ENCODE results near the gene ZNF334.

ZNF334 gene

DNA sequence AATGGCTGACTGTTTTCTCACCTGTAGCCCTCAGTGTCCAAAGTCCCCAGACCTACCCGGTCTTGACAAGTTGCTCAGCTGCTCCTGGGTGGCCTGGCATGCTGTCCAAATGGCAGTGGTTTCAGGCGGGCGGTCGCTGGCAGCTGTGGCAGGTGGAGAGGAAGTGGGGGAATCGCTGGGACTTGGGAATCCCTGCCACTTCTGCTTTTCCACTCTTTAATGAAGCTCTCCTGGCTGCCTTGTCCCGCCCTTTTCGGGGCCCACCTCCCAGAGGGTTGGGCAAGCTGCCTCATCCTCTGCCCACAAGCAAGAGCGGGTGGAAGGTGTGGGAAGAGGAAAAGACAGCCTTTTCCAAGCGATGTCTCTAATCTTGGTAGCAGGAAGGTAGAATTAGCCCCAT, 37.1 kb upstream of the ZNF334 start, which contains the start of gene OCSTAMP:
TSS of gene OCSTAMP (minus strand) at position 194 of the 400 bp plus-strand sequence. CDS start at position 100, 94 bp downstream.
- TF ChIP-seq, protein P1, sequence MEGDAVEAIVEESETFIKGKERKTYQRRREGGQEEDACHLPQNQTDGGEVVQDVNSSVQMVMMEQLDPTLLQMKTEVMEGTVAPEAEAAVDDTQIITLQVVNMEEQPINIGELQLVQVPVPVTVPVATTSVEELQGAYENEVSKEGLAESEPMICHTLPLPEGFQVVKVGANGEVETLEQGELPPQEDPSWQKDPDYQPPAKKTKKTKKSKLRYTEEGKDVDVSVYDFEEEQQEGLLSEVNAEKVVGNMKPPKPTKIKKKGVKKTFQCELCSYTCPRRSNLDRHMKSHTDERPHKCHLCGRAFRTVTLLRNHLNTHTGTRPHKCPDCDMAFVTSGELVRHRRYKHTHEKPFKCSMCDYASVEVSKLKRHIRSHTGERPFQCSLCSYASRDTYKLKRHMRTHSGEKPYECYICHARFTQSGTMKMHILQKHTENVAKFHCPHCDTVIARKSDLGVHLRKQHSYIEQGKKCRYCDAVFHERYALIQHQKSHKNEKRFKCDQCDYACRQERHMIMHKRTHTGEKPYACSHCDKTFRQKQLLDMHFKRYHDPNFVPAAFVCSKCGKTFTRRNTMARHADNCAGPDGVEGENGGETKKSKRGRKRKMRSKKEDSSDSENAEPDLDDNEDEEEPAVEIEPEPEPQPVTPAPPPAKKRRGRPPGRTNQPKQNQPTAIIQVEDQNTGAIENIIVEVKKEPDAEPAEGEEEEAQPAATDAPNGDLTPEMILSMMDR (IDR thresholded peaks at IDR 0.05; ENCODE audit: control insufficient read depth, insufficient read depth, low read depth, low read length, missing control alignments): no peak
- no peak for DNase-seq (ENCODE audit: low read depth)
- H3K4me3 ChIP-seq (ENCODE audit: control insufficient read depth, low read depth, low read length): no peak within 1 kb of the TSS

DNA sequence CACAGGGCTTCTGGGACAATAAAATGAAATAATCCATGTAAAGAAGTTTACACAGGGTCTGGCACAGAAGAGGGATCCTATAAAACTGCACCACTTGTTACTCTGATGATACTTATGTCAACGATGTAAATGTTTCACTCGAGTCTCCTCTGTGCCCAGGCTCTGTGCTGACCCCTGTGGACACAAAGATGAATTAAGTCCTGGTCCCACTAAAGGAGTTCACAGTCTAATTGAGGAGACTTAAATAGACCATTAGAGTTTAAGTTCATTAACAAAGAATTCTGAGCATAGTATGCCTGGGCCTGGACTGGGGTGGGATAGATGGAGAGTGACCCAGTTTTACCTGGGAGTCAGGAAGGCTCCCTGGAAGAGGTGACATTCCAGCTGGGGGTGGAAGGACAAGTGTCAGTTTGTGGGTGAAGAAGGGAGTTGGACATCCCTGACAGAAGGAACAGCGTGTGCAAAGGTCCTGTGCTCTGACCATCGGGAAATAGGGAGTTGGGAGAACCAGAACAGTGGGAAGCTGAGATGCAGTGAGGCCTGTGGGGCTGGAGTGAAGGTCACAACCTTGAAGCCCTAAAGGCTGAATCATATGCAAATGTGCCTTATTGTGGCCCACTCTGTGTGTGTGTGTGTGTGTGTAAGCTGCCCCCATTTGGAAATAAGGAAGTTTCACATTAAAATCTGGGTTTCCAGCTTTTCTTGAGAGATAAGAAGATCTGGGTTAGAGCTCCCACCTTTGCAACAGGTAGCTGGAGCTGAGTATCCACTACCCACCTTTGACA, 36.0 kb upstream of the ZNF334 start:
- H3K4me3 ChIP-seq (ENCODE audit: control insufficient read depth, low read depth, low read length): no peak overlapping the region
- no peak for DNase-seq (ENCODE audit: low read depth)

DNA sequence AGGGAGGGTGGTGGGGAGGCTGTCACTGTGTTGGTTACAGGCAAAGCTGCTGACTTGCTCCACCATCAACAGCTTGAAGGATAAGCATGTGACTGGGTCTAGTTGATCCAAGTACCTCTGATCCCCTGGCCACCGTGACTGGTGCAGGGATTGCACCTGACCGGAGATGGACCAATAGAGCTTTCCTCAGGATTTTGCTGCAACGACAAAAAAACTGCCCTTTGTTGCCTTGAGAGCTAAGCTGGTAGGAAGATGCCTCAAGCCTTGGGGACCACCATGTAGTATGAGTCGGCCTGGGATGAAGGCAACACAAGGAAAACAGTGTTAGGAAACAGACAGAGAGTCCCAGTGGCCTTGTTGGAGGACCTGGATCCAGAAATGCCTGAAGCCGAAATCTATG, 35.3 kb upstream of the ZNF334 start:
- no peak for DNase-seq (ENCODE audit: low read depth)
- TF ChIP-seq, protein P1 (IDR thresholded peaks at IDR 0.05; ENCODE audit: control insufficient read depth, insufficient read depth, low read depth, low read length, missing control alignments): no peak
- no peak overlapping the region for H3K4me3 ChIP-seq (ENCODE audit: control insufficient read depth, low read depth, low read length)

More for the DNA sequence above, 36.0 kb upstream of the ZNF334 start:
- TF ChIP-seq, protein P1 (IDR thresholded peaks at IDR 0.05; ENCODE audit: control insufficient read depth, insufficient read depth, low read depth, low read length, missing control alignments): no peak

DNA sequence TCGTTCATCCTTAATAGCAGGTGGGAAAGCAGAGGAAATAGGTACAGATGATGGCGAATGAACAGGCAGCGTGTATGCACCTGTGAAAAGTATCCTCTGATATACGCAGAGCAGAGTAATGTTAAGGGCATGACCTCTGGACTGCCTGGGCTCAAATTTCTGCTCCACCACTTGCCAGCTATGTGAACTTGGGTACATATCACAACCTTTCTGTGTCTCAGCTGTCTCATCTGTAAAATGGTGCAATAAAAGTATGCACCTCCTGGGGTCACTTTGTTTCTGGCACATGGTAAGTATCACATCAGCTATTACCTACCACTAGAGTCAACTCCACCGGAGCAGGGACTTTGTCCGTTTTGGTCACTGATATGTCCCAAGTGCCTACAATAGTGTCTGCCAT, 34.6 kb upstream of the ZNF334 start:
- TF ChIP-seq, protein P1 (IDR thresholded peaks at IDR 0.05; ENCODE audit: control insufficient read depth, insufficient read depth, low read depth, low read length, missing control alignments): no peak
- DNase-seq (ENCODE audit: low read depth): no peak
- no peak overlapping the region for H3K4me3 ChIP-seq (ENCODE audit: control insufficient read depth, low read depth, low read length)

DNA sequence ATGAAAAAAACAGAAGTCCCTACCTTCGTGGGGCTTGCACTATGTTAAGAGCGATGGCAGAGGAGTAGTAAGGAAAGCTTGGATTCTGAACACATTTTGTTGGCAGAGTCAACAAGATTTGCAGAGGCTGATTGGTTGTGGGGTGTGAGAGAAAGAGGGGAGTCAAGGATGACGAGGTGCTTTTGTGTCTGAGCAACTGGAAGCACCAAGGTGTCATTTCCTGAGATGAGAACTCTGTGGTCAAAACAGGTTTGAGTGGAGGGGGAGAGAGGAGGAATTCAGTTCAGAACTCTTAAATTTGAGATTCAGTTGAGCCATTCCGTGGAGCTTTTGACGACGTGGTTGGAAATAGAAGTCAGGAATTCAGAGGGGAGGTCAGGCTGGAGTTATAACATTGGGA, 33.6 kb upstream of the ZNF334 start:
- no peak for DNase-seq (ENCODE audit: low read depth)
- TF ChIP-seq, protein P1 (IDR thresholded peaks at IDR 0.05; ENCODE audit: control insufficient read depth, insufficient read depth, low read depth, low read length, missing control alignments): no peak
- H3K4me3 ChIP-seq (ENCODE audit: control insufficient read depth, low read depth, low read length): no peak overlapping the region

GRCh38 chr20:46546298-46546697, 32.9 kb upstream of the ZNF334 start:
- H3K4me3 ChIP-seq (ENCODE audit: control insufficient read depth, low read depth, low read length): no peak overlapping the region
- TF ChIP-seq, protein P1 (IDR thresholded peaks at IDR 0.05; ENCODE audit: control insufficient read depth, insufficient read depth, low read depth, low read length, missing control alignments): no peak
- no peak for DNase-seq (ENCODE audit: low read depth)

Data from AG09309 (cell line).